Measurements from ENCODE around the gene MED27.

The MED27 gene

GRCh38 chr9:131853434-131853833 lies 226.2 kb downstream of the MED27 start:
- DNase-seq (ENCODE audit: low spot score), result no peak

- no peak for DNase-seq (ENCODE audit: low spot score)
These were observed 228.3 kb downstream of the MED27 start for GRCh38 chr9:131851414-131851813.

- no peak for DNase-seq (ENCODE audit: low spot score)
These were observed 230.3 kb downstream of the MED27 start for GRCh38 chr9:131849391-131849790.

GRCh38 chr9:131848570-131849160 lies 231.0 kb downstream of the MED27 start:
- no peak for DNase-seq (ENCODE audit: low spot score)

- no peak for DNase-seq (ENCODE audit: low spot score)
These were observed 231.9 kb downstream of the MED27 start for GRCh38 chr9:131847665-131848354.

- DNase-seq (ENCODE audit: low spot score), result no peak
These were observed 234.1 kb downstream of the MED27 start for GRCh38 chr9:131845305-131846298.

- DNase-seq (ENCODE audit: low spot score), result no peak
These were observed 234.9 kb downstream of the MED27 start for GRCh38 chr9:131844745-131845118.

GRCh38 chr9:131843989-131844744 lies 235.5 kb downstream of the MED27 start:
- DNase-seq (ENCODE audit: low spot score), result no peak

- DNase-seq (ENCODE audit: low spot score), result no peak
These were observed 237.8 kb downstream of the MED27 start for GRCh38 chr9:131841765-131842318.

- DNase-seq (ENCODE audit: low spot score), result no peak
These were observed 238.6 kb downstream of the MED27 start for GRCh38 chr9:131840751-131841702.

GRCh38 chr9:131840220-131840619 lies 239.4 kb downstream of the MED27 start:
- DNase-seq (ENCODE audit: low spot score), result no peak

GRCh38 chr9:131839281-131840084 lies 240.2 kb downstream of the MED27 start:
- no peak for DNase-seq (ENCODE audit: low spot score)

- no peak for DNase-seq (ENCODE audit: low spot score)
These were observed 241.0 kb downstream of the MED27 start for GRCh38 chr9:131838530-131839280.

GRCh38 chr9:131837836-131838235 lies 241.8 kb downstream of the MED27 start:
- DNase-seq (ENCODE audit: low spot score), result no peak

- DNase-seq (ENCODE audit: low spot score), result no peak
These were observed 242.4 kb downstream of the MED27 start for GRCh38 chr9:131837316-131837715.

GRCh38 chr9:131836607-131837315 lies 242.9 kb downstream of the MED27 start:
- DNase-seq (ENCODE audit: low spot score), result no peak

GRCh38 chr9:131836021-131836420 lies 243.6 kb downstream of the MED27 start:
- DNase-seq (ENCODE audit: low spot score), result no peak

All from hematopoietic multipotent progenitor cell treated with erythropoietin and hydrocortisone succinate and interleukin-3 and kit ligand, for 15 days (in vitro differentiated cells).